PC-3 (cell line): ENCODE data around the gene KCNQ5. TPM values are rescaled to one million over a fixed set of nuclear protein-coding genes. Genes with fewer than 3 reads are reported as not detected.
A peak's percentile ranks its signal among the peaks of the same experiment; 100 is the strongest.
"Not testable (repeated sequence)": the region's sequence is repeated elsewhere in the genome, so short reads cannot be mapped to it uniquely, and the experiment has no call there.

Source experiments
- ATAC-seq: fragments of 200-7000 bp; cut with Tn5 transposase; 2 replicates; pipeline ENCODE4 v1.9.1; 2020; ENCODE audit warnings: mild to moderate bottlenecking, moderate library complexity
- BruUV-seq: library from RNA; stranded (reverse); fragments of 400-500 nt; replicated peaks from 2 replicates; lab custom pipeline; 2021; lab: Mats Ljungman, UMichigan
- CTCF ChIA-PET: fragments of 300-600 bp; sonication (Branson Sonifier 250); formaldehyde crosslinking; loops from one replicate; lab custom pipeline; 2022; ENCODE audit warnings: antibody characterized with exemption; lab: Charles Lee
- POLR2A ChIA-PET: fragments of 300-600 bp; sonication (Branson Sonifier 250); formaldehyde crosslinking; loops from one replicate; lab custom pipeline; 2022; ENCODE audit warnings: antibody characterized with exemption; ENCODE audit not compliant: unreplicated experiment; lab: Charles Lee
- DNase-seq: peaks from one replicate; pipeline ENCODE4 v3.0.0-alpha.2; 2015
- H2AFZ ChIP-seq: fragments of 300-600 bp; sonication (generic); 2 replicates; pipeline ENCODE4 v1.6.0; 2016; ENCODE audit warnings: antibody characterized with exemption, low read length
- H3F3A ChIP-seq: fragments of 300-600 bp; sonication (generic); one replicate; pipeline ENCODE4 v1.6.0; 2017; ENCODE audit warnings: antibody characterized with exemption, low read length, control low read depth, mild to moderate bottlenecking; ENCODE audit not compliant: unreplicated experiment
- H3K27ac ChIP-seq: fragments of 300-600 bp; sonication (generic); 2 replicates; pipeline ENCODE4 v1.5.1; 2016; ENCODE audit warnings: mild to moderate bottlenecking, low read length
- H3K27me3 ChIP-seq: fragments of 300-600 bp; sonication (generic); 2 replicates; pipeline ENCODE4 v1.6.1; 2016; ENCODE audit warnings: low read length, mixed read lengths
- H3K36me3 ChIP-seq: fragments of 300-600 bp; sonication (generic); 2 replicates; pipeline ENCODE4 v1.6.1; 2016; ENCODE audit warnings: low read depth, mixed run types, low read length, mixed read lengths
- H3K4me1 ChIP-seq: fragments of 300-600 bp; sonication (generic); 2 replicates; pipeline ENCODE4 v1.5.1; 2016; ENCODE audit warnings: low read length; ENCODE audit not compliant: insufficient read depth
- H3K4me2 ChIP-seq: fragments of 300-600 bp; sonication (generic); 2 replicates; pipeline ENCODE4 v1.6.0; 2016; ENCODE audit warnings: low read length
- H3K4me3 ChIP-seq: fragments of 300-600 bp; sonication (generic); 2 replicates; pipeline ENCODE4 v1.5.1; 2016; ENCODE audit warnings: mild to moderate bottlenecking, low read length, mixed read lengths
- H3K79me2 ChIP-seq: fragments of 300-600 bp; sonication (generic); 2 replicates; pipeline ENCODE4 v1.6.1; 2017; ENCODE audit warnings: low read length, mixed read lengths
- H3K9ac ChIP-seq: fragments of 300-600 bp; sonication (generic); 2 replicates; pipeline ENCODE4 v1.6.0; 2016; ENCODE audit warnings: mild to moderate bottlenecking, low read length
- H3K9me2 ChIP-seq: fragments of 300-600 bp; sonication (generic); replicated peaks from 2 replicates; pipeline ENCODE4 v1.6.1; 2016; ENCODE audit warnings: mixed run types, low read length, mixed read lengths
- H3K9me3 ChIP-seq: fragments of 300-600 bp; sonication (generic); 2 replicates; pipeline ENCODE4 v1.6.1; 2016; ENCODE audit warnings: low read length, mixed read lengths
- H4K20me1 ChIP-seq: fragments of 300-600 bp; sonication (generic); 2 replicates; pipeline ENCODE4 v1.6.1; 2016; ENCODE audit warnings: low read length, mixed read lengths
- EZH2 ChIP-seq: fragments of 300-600 bp; sonication (generic); IDR thresholded peaks from one replicate; pipeline ENCODE4 v1.6.1; 2017; ENCODE audit warnings: antibody characterized with exemption, mild to moderate bottlenecking, low read length; ENCODE audit not compliant: unreplicated experiment
- EZH2phosphoT487 ChIP-seq: fragments of 300-600 bp; sonication (generic); IDR thresholded peaks from 2 replicates; pipeline ENCODE4 v1.6.1; 2018; ENCODE audit warnings: mild to moderate bottlenecking, antibody characterized with exemption, low read length, borderline replicate concordance
- intact Hi-C: fragments of 100-400 bp; cut with micrococcal nuclease; formaldehyde crosslinking; loops from 2 replicates; pipeline ENCODE4 v1.9.0; 2023
- total RNA-seq: library from RNA; depleted of rRNA; stranded (reverse); fragments of >200 nt; gene quantifications from 2 replicates; pipeline ENCODE4 v1.2.3, GENCODE V29; 2014
- TF ChIP-seq, protein P1 (sequence below): fragments of 300-600 bp; sonication (generic); conservative IDR thresholded peaks from 2 replicates; pipeline ENCODE4 v1.5.1; 2017; ENCODE audit warnings: antibody characterized with exemption, low read depth, mild to moderate bottlenecking, low read length

The KCNQ5 gene
- total RNA-seq, 1 experiment from 2014 or later = not detected

DNA sequence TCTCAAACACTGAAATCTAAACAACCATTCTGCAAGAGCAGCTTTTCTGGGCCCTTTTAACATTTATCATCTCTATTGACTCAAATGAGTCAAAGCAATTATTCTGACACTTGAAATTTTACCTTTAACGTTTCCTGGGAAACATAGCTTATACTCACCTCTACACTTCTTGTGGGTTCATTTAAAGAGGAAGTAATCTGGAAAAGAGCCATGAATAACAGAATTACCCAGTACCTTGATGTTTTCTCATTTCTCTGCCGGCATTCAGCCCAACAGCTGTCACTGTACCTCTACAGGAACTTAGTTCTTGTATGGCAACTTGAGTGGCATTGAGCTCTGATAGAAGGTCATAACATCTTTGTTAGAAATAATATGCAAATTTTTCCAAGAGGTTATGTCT lies 272.2 kb downstream of the KCNQ5 start:
- ChIA-PET POLR2A (interaction anchor here (0.6 kb wide), 1 partner anchor 14 kb away, joined by 3 read pairs; no protein-coding TSS in a partner anchor), CTCF (interaction anchor here (0.7 kb wide), 1 partner anchor 278 kb away, joined by 3 read pairs; no protein-coding TSS in a partner anchor)
- Histone ChIP-seq H3K9me3 (no peaks in the 10 kb centered on the region), H3K9ac (no peak overlapping the region), H3K4me3 (no peak overlapping the region), H3K9me2 (no peaks in the 10 kb centered on the region), H2AFZ (no peak overlapping the region), H3K36me3 (no peaks in the 10 kb centered on the region), H3F3A (no peaks in the 10 kb centered on the region), H4K20me1 (no peaks in the 10 kb centered on the region), H3K27ac (no peak overlapping the region), H3K4me2 (peak overlapping the region; percentile 34), H3K27me3 (no peaks in the 10 kb centered on the region), H3K4me1 (peaks cover 12% of the 10 kb centered on the region), H3K79me2 (no peaks in the 10 kb centered on the region)
- intact Hi-C loops = loop anchor here (10.0 kb wide), 1 partner anchor 141 kb away; no protein-coding TSS in a partner anchor
- DNase-seq (peak; percentile 79), ATAC-seq (peak; percentile 92)
- TF ChIP-seq EZH2 = no peak
- TF ChIP-seq, protein P1, sequence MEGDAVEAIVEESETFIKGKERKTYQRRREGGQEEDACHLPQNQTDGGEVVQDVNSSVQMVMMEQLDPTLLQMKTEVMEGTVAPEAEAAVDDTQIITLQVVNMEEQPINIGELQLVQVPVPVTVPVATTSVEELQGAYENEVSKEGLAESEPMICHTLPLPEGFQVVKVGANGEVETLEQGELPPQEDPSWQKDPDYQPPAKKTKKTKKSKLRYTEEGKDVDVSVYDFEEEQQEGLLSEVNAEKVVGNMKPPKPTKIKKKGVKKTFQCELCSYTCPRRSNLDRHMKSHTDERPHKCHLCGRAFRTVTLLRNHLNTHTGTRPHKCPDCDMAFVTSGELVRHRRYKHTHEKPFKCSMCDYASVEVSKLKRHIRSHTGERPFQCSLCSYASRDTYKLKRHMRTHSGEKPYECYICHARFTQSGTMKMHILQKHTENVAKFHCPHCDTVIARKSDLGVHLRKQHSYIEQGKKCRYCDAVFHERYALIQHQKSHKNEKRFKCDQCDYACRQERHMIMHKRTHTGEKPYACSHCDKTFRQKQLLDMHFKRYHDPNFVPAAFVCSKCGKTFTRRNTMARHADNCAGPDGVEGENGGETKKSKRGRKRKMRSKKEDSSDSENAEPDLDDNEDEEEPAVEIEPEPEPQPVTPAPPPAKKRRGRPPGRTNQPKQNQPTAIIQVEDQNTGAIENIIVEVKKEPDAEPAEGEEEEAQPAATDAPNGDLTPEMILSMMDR = no peak
- TF ChIP-seq EZH2phosphoT487 = no peak
- BruUV-seq = no TSS peak

DNA sequence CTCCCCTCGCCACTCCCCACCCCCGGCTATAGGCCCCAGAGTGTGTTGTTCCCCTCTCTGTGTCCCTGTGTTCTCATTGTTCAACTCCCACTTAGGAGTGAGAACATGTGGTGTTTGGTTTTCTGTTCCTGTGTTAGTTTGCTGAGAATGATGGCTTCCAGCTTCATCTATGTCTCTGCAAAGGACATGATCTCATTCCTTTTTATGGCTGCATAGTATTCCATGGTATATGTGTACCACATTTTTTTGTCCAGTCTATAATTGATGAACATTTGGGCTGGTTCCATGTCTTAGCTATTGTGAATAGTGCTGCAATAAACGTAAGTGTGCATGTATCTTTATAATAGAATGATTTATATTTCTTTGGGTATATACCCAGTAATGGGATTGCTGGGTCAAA lies 276.4 kb downstream of the KCNQ5 start:
- H3K9me3 ChIP-seq, H3K27ac ChIP-seq, H3K79me2 ChIP-seq, DNase-seq, H3F3A ChIP-seq, H3K4me2 ChIP-seq, H3K27me3 ChIP-seq, POLR2A ChIA-PET, CTCF ChIA-PET, H4K20me1 ChIP-seq, H2AFZ ChIP-seq, ATAC-seq, H3K36me3 ChIP-seq, H3K9me2 ChIP-seq, H3K9ac ChIP-seq, H3K4me3 ChIP-seq, BruUV-seq: not testable (repeated sequence)
- peaks cover 12% of the 10 kb centered on the region for H3K4me1 ChIP-seq
- intact Hi-C loops = loop anchor here (10.0 kb wide), 1 partner anchor 136 kb away; no protein-coding TSS in a partner anchor

DNA sequence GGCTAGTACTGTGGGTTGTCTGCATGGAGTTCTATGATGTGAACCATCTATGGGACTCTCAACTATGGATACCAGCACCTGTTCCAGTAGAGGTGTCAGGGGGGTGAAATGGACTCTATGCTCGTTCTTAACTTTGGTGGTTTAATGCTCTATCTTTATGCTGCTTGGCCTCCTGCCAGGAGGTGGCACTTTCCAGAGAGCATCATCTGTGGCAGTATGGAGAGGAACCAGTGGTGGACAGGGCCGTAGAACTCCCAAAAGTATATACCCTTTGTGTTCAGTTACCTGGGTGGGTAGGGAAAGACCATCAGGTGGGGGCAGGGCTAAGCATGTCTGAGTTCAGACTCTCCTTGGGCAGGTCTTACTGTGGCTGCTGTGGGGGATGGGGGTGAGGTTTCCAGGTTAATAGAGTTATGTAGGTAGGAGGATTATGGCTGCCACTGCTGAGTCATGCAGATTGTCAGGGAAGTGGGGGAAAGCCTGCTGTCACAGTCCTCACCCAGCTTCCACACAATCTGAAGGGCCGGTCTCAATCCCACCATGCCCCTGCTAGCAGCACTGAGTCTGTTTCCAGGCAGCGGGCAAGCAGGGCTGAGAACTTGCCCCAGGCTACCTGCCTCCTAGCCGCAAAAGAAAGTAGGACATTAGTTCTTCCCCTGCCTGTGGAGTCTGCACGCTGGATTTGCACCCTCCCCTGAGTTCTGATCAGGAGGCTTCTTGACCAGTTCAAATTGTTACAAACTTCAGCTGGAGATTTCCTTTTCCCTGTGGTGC lies 284.0 kb downstream of the KCNQ5 start:
- Histone ChIP-seq H3F3A (no peaks in the 10 kb centered on the region), H3K79me2 (no peaks in the 10 kb centered on the region), H4K20me1 (no peaks in the 10 kb centered on the region), H3K36me3 (no peaks in the 10 kb centered on the region), H3K4me3 (no peak overlapping the region), H2AFZ (0 out of 2 replicates have a peak overlapping the region, but pooled peaks have one; percentile 13), H3K4me2 (no peak overlapping the region), H3K9me3 (no peaks in the 10 kb centered on the region), H3K9ac (no peak overlapping the region), H3K9me2 (no peaks in the 10 kb centered on the region), H3K27me3 (no peaks in the 10 kb centered on the region), H3K4me1 (no peaks in the 10 kb centered on the region), H3K27ac (no peak overlapping the region)
- BruUV-seq = no TSS peak
- ChIA-PET POLR2A (no interaction called here), CTCF (no interaction called here)
- no peak for TF ChIP-seq EZH2phosphoT487
- TF ChIP-seq EZH2 = no peak
- TF ChIP-seq, protein P1 = no peak
- DNase-seq = no peak
- ATAC-seq = no peak
- intact Hi-C loops = no loop called here
